NCI-H510A (cell line): ENCODE measurements around the gene HDGFL2.
"Not testable (repeated sequence)": the region's sequence is repeated elsewhere in the genome, so short reads cannot be mapped to it uniquely, and the experiment has no call there.

ENCODE experiments used
- DNase-seq: peaks from one replicate; lab custom pipeline; 2025; lab: John Stamatoyannopoulos, UW

The HDGFL2 gene

GRCh38 chr19:4516199-4516938 lies 44.3 kb downstream of the HDGFL2 start:
- no peak for DNase-seq

GRCh38 chr19:4516939-4517300 lies 44.8 kb downstream of the HDGFL2 start:
- no peak for DNase-seq

GRCh38 chr19:4517451-4518057 lies 45.5 kb downstream of the HDGFL2 start:
- DNase-seq = no peak

GRCh38 chr19:4518345-4519171 lies 46.5 kb downstream of the HDGFL2 start, which contains the start of gene PLIN4:
PLIN4 (minus strand) TSS chr19:4518486; CDS start chr19:4518272, 214 bp downstream.
- DNase-seq = no peak

- DNase-seq = no peak
Observed at GRCh38 chr19:4519172-4519496, 47.0 kb downstream of the HDGFL2 start.

- no peak for DNase-seq
Observed at GRCh38 chr19:4519521-4520277, 47.6 kb downstream of the HDGFL2 start.

GRCh38 chr19:4521170-4521887 lies 49.2 kb downstream of the HDGFL2 start:
- DNase-seq = no peak

GRCh38 chr19:4521888-4522242 lies 49.8 kb downstream of the HDGFL2 start:
- DNase-seq = no peak

GRCh38 chr19:4522291-4523002 lies 50.4 kb downstream of the HDGFL2 start:
- no peak for DNase-seq

GRCh38 chr19:4523306-4524110 lies 51.4 kb downstream of the HDGFL2 start:
- no peak for DNase-seq

- DNase-seq = no peak
Observed at GRCh38 chr19:4524808-4525562, 52.9 kb downstream of the HDGFL2 start.

- DNase-seq = no peak
Observed at GRCh38 chr19:4525563-4526002, 53.5 kb downstream of the HDGFL2 start.

GRCh38 chr19:4527377-4527776 lies 55.3 kb downstream of the HDGFL2 start:
- not testable (repeated sequence) for DNase-seq

- DNase-seq = no peak
Observed at GRCh38 chr19:4528843-4529242, 56.7 kb downstream of the HDGFL2 start.

GRCh38 chr19:4529924-4530522 lies 57.9 kb downstream of the HDGFL2 start:
- no peak for DNase-seq

GRCh38 chr19:4531562-4532165 lies 59.6 kb downstream of the HDGFL2 start:
- no peak for DNase-seq

- DNase-seq = no peak
Observed at GRCh38 chr19:4533334-4533733, 61.2 kb downstream of the HDGFL2 start.

GRCh38 chr19:4533835-4534424 lies 61.8 kb downstream of the HDGFL2 start:
- no peak for DNase-seq
